T-helper 2 cell treated with Interferon-gamma antibody and Interleukin-4, amounts not matched to agents 5 μg/mL and 100 μg/mL, for 36 hours (primary cell): ENCODE data around the gene ABLIM1.
"Not testable (repeated sequence)": the region's sequence is repeated elsewhere in the genome, so short reads cannot be mapped to it uniquely, and the experiment has no call there.

Experiments
- DNase-seq: peaks from one replicate; pipeline ENCODE4 v3.0.0; 2021; ENCODE audit warnings: low spot score
- H3K27ac Mint-ChIP-seq: one replicate; pipeline ENCODE4 v1.8.0; 2021; ENCODE audit warnings: mild to moderate bottlenecking, mixed read lengths
- H3K27me3 Mint-ChIP-seq: one replicate; pipeline ENCODE4 v1.8.0; 2021; ENCODE audit warnings: low read depth, mixed read lengths
- H3K36me3 Mint-ChIP-seq: one replicate; pipeline ENCODE4 v1.8.0; 2021; ENCODE audit warnings: low read depth, mixed read lengths
- H3K4me1 Mint-ChIP-seq: one replicate; pipeline ENCODE4 v1.8.0; 2021; ENCODE audit warnings: low read depth, mixed read lengths
- H3K4me3 Mint-ChIP-seq: one replicate; pipeline ENCODE4 v1.8.0; 2022; ENCODE audit warnings: mild to moderate bottlenecking, moderate library complexity, mixed read lengths
- H3K9me3 Mint-ChIP-seq: one replicate; pipeline ENCODE4 v1.8.0; 2021; ENCODE audit warnings: mixed read lengths

The ABLIM1 gene

GRCh38 chr10:114658175-114658574, at the start of gene ABLIM1:
Gene ABLIM1 (minus strand): TSS chr10:114658275. CDS start chr10:114658200, 75 bp downstream.
- peaks cover 11% of the 10 kb centered on the region for H3K4me1 Mint-ChIP-seq
- H3K27ac Mint-ChIP-seq = no peak within 1 kb of the TSS
- peaks cover 34% of the 10 kb centered on the region for H3K27me3 Mint-ChIP-seq
- no peak within 1 kb of the TSS for H3K4me3 Mint-ChIP-seq
- H3K9me3 Mint-ChIP-seq = no peaks in the 10 kb centered on the region
- H3K36me3 Mint-ChIP-seq = no peaks in the 10 kb centered on the region
- no peak for DNase-seq

- Mint-ChIP-seq H3K36me3 (no peaks in the 10 kb centered on the region), H3K27me3 (peaks cover 20% of the 10 kb centered on the region), H3K9me3 (no peaks in the 10 kb centered on the region), H3K4me3 (no peak overlapping the region), H3K4me1 (no peaks in the 10 kb centered on the region), H3K27ac (no peak overlapping the region)
- DNase-seq = no peak
These were observed 48.5 kb upstream of the ABLIM1 start for GRCh38 chr10:114706458-114707055.

- Mint-ChIP-seq H3K27ac (no peak overlapping the region), H3K4me3 (no peak overlapping the region), H3K9me3 (no peaks in the 10 kb centered on the region), H3K27me3 (peaks cover 24% of the 10 kb centered on the region), H3K36me3 (no peaks in the 10 kb centered on the region), H3K4me1 (no peaks in the 10 kb centered on the region)
- no peak for DNase-seq
These were observed 46.6 kb upstream of the ABLIM1 start for GRCh38 chr10:114704679-114705078.

- no peak overlapping the region for H3K27ac Mint-ChIP-seq
- no peaks in the 10 kb centered on the region for H3K9me3 Mint-ChIP-seq
- no peak for DNase-seq
- H3K27me3 Mint-ChIP-seq = peaks cover 25% of the 10 kb centered on the region
- no peak overlapping the region for H3K4me3 Mint-ChIP-seq
- no peaks in the 10 kb centered on the region for H3K4me1 Mint-ChIP-seq
- H3K36me3 Mint-ChIP-seq = no peaks in the 10 kb centered on the region
These were observed 45.5 kb upstream of the ABLIM1 start for GRCh38 chr10:114703377-114704107.

- Mint-ChIP-seq H3K4me3 (no peak overlapping the region), H3K36me3 (no peaks in the 10 kb centered on the region), H3K27me3 (peaks cover 36% of the 10 kb centered on the region), H3K4me1 (peaks cover 10% of the 10 kb centered on the region), H3K9me3 (no peaks in the 10 kb centered on the region), H3K27ac (no peak overlapping the region)
- no peak for DNase-seq
These were observed 40.4 kb upstream of the ABLIM1 start for GRCh38 chr10:114698271-114699061.

- Mint-ChIP-seq H3K4me3 (no peak overlapping the region), H3K9me3 (no peaks in the 10 kb centered on the region), H3K4me1 (peaks cover 10% of the 10 kb centered on the region), H3K36me3 (no peaks in the 10 kb centered on the region), H3K27ac (no peak overlapping the region), H3K27me3 (peaks cover 31% of the 10 kb centered on the region)
- DNase-seq = no peak
These were observed 39.1 kb upstream of the ABLIM1 start for GRCh38 chr10:114697061-114697598.

GRCh38 chr10:114696301-114696700, 38.2 kb upstream of the ABLIM1 start:
- not testable (repeated sequence) for H3K27ac Mint-ChIP-seq, H3K4me3 Mint-ChIP-seq, H3K4me1 Mint-ChIP-seq, H3K36me3 Mint-ChIP-seq, DNase-seq, H3K9me3 Mint-ChIP-seq
- H3K27me3 Mint-ChIP-seq = peaks cover 37% of the 10 kb centered on the region

- peaks cover 29% of the 10 kb centered on the region for H3K27me3 Mint-ChIP-seq
- H3K27ac Mint-ChIP-seq = no peak overlapping the region
- DNase-seq = no peak
These were observed 36.7 kb upstream of the ABLIM1 start for GRCh38 chr10:114694752-114695151.

GRCh38 chr10:114694062-114694461, 36.0 kb upstream of the ABLIM1 start:
- DNase-seq = no peak
- Mint-ChIP-seq H3K9me3 (no peaks in the 10 kb centered on the region), H3K36me3 (no peaks in the 10 kb centered on the region), H3K27ac (no peak overlapping the region), H3K4me1 (peaks cover 10% of the 10 kb centered on the region), H3K27me3 (peaks cover 30% of the 10 kb centered on the region), H3K4me3 (no peak overlapping the region)

More at GRCh38 chr10:114694752-114695151, 36.7 kb upstream of the ABLIM1 start:
- Mint-ChIP-seq H3K4me3 (no peak overlapping the region), H3K36me3 (no peaks in the 10 kb centered on the region), H3K4me1 (peaks cover 10% of the 10 kb centered on the region), H3K9me3 (no peaks in the 10 kb centered on the region)

GRCh38 chr10:114691442-114691941, 33.4 kb upstream of the ABLIM1 start:
- H3K27ac Mint-ChIP-seq = no peak overlapping the region
- peaks cover 17% of the 10 kb centered on the region for H3K27me3 Mint-ChIP-seq
- H3K9me3 Mint-ChIP-seq = no peaks in the 10 kb centered on the region
- H3K4me3 Mint-ChIP-seq = no peak overlapping the region
- peaks cover 12% of the 10 kb centered on the region for H3K4me1 Mint-ChIP-seq
- no peak for DNase-seq
- no peaks in the 10 kb centered on the region for H3K36me3 Mint-ChIP-seq

- Mint-ChIP-seq H3K27ac (no peak overlapping the region), H3K36me3 (no peaks in the 10 kb centered on the region), H3K9me3 (no peaks in the 10 kb centered on the region), H3K27me3 (peaks cover 23% of the 10 kb centered on the region), H3K4me3 (no peak overlapping the region), H3K4me1 (peaks cover 3% of the 10 kb centered on the region)
- DNase-seq = no peak
These were observed 30.7 kb upstream of the ABLIM1 start for GRCh38 chr10:114688786-114689185.

GRCh38 chr10:114687459-114687858, 29.4 kb upstream of the ABLIM1 start:
- peaks cover 3% of the 10 kb centered on the region for H3K4me1 Mint-ChIP-seq
- H3K27ac Mint-ChIP-seq = no peak overlapping the region
- H3K9me3 Mint-ChIP-seq = no peaks in the 10 kb centered on the region
- no peaks in the 10 kb centered on the region for H3K36me3 Mint-ChIP-seq
- no peak for DNase-seq
- H3K27me3 Mint-ChIP-seq = peaks cover 24% of the 10 kb centered on the region
- H3K4me3 Mint-ChIP-seq = no peak overlapping the region

- H3K9me3 Mint-ChIP-seq = no peaks in the 10 kb centered on the region
- no peaks in the 10 kb centered on the region for H3K36me3 Mint-ChIP-seq
- H3K27ac Mint-ChIP-seq = no peak overlapping the region
These were observed 27.9 kb upstream of the ABLIM1 start for GRCh38 chr10:114686013-114686412.

GRCh38 chr10:114685456-114685855, 27.4 kb upstream of the ABLIM1 start:
- no peak overlapping the region for H3K27ac Mint-ChIP-seq

More at GRCh38 chr10:114686013-114686412, 27.9 kb upstream of the ABLIM1 start:
- H3K4me3 Mint-ChIP-seq = no peak overlapping the region
- H3K27me3 Mint-ChIP-seq = peaks cover 17% of the 10 kb centered on the region
- DNase-seq = no peak
- peaks cover 3% of the 10 kb centered on the region for H3K4me1 Mint-ChIP-seq

More at GRCh38 chr10:114685456-114685855, 27.4 kb upstream of the ABLIM1 start:
- H3K4me3 Mint-ChIP-seq = no peak overlapping the region
- peaks cover 3% of the 10 kb centered on the region for H3K4me1 Mint-ChIP-seq
- no peak for DNase-seq
- no peaks in the 10 kb centered on the region for H3K36me3 Mint-ChIP-seq
- peaks cover 17% of the 10 kb centered on the region for H3K27me3 Mint-ChIP-seq
- no peaks in the 10 kb centered on the region for H3K9me3 Mint-ChIP-seq
